Measurements from ENCODE around the gene TMEM168.

The TMEM168 gene

GRCh38 chr7:112714917-112715316, 75.3 kb downstream of the TMEM168 start:
- DNase-seq, result no peak
